GM12878 (cell line): ENCODE results near the gene ZNF771. TPM values are rescaled to one million over a fixed set of nuclear protein-coding genes. Genes with fewer than 3 reads are reported as not detected.

ENCODE experiments used
- ATAC-seq: fragments of 200-7000 bp; cut with Tn5 transposase; 3 replicates; pipeline ENCODE4 v1.9.1; 2020; ENCODE audit warnings: mild to moderate bottlenecking, moderate library complexity
- BruUV-seq: library from RNA; stranded (reverse); fragments of 400-500 nt; replicated peaks from 2 replicates; lab custom pipeline; 2021; lab: Mats Ljungman, UMichigan
- CTCF ChIA-PET: fragments of 300-600 bp; sonication (Branson Sonifier 250); formaldehyde crosslinking; extraction: SDS; loops from one replicate; lab custom pipeline; 2021; ENCODE audit warnings: inconsistent platforms; lab: Yijun Ruan, JAX
- POLR2A ChIA-PET: fragments of 350-600 bp; formaldehyde crosslinking; extraction: SDS; loops from one replicate; lab custom pipeline; 2021; ENCODE audit warnings: inconsistent platforms; lab: Charles Lee
- RAD21 ChIA-PET: fragments of 300-600 bp; sonication (Branson Sonifier 250); formaldehyde crosslinking; loops from one replicate; lab custom pipeline; 2023; ENCODE audit warnings: antibody characterized with exemption; ENCODE audit not compliant: unreplicated experiment; lab: Charles Lee
- SMC1A ChIA-PET: fragments of 300-600 bp; sonication (Branson Sonifier 250); formaldehyde crosslinking; loops from one replicate; lab custom pipeline; 2023; ENCODE audit not compliant: unreplicated experiment, uncharacterized antibody; lab: Charles Lee
- DNase-seq: peaks from one replicate; pipeline ENCODE4 v3.0.0-alpha.2; 2011; ENCODE audit warnings: low read depth, low spot score
- FAIRE-seq: peaks from 3 replicates; lab custom pipeline; 2011; peaks lifted over from hg19 to GRCh38; lab: Jason Lieb, UNC
- H2AFZ ChIP-seq: 2 replicates; pipeline ENCODE4 v1.6.0; 2011; ENCODE audit warnings: low read depth, low read length, control low read depth; ENCODE audit not compliant: control insufficient read depth
- H3K27ac ChIP-seq: 2 replicates; pipeline ENCODE4 v1.5.1; 2011; ENCODE audit warnings: control low read depth; ENCODE audit not compliant: control insufficient read depth, insufficient read depth
- H3K27me3 ChIP-seq, 2 experiments: replicated peaks in 1 of 2; 2 replicates each; pipeline versions ENCODE4 v1.6.0 to v1.6.1; 2011; ENCODE audit warnings: low read length in 1 of 2; ENCODE audit not compliant: control insufficient read depth in 2 of 2, insufficient read depth in 2 of 2
- H3K36me3 ChIP-seq, 2 experiments: 2 replicates each; pipeline ENCODE4 v1.5.1; 2011; ENCODE audit warnings: low read length in 1 of 2; ENCODE audit not compliant: control insufficient read depth in 2 of 2, insufficient read depth in 2 of 2
- H3K4me1 ChIP-seq: 2 replicates; pipeline ENCODE4 v1.6.1; 2011; ENCODE audit warnings: mild to moderate bottlenecking, low read length, moderate library complexity, mixed read lengths; ENCODE audit not compliant: control insufficient read depth, insufficient read depth
- H3K4me2 ChIP-seq: 2 replicates; pipeline ENCODE4 v1.6.0; 2011; ENCODE audit warnings: control low read depth; ENCODE audit not compliant: control insufficient read depth, insufficient read depth
- H3K4me3 ChIP-seq: fragments of 200-600 bp; sonication (generic); 2 replicates; pipeline ENCODE4 v1.5.1; 2016
- H3K79me2 ChIP-seq: 2 replicates; pipeline ENCODE4 v1.6.0; 2011; ENCODE audit warnings: low read length; ENCODE audit not compliant: control insufficient read depth, insufficient read depth
- H3K9ac ChIP-seq: 2 replicates; pipeline ENCODE4 v1.8.0; 2011; ENCODE audit warnings: low read length, control low read depth, mixed read lengths; ENCODE audit not compliant: control insufficient read depth, insufficient read depth
- H3K9me3 ChIP-seq: replicated peaks from 3 replicates; pipeline ENCODE4 v1.5.1; 2011; ENCODE audit warnings: mild to moderate bottlenecking, low read length; ENCODE audit not compliant: control insufficient read depth, insufficient read depth
- H4K20me1 ChIP-seq: 2 replicates; pipeline ENCODE4 v1.6.0; 2011; ENCODE audit not compliant: control insufficient read depth, insufficient read depth
- ASH2L ChIP-seq: fragments of 300-600, 200-600 bp; sonication (generic); IDR thresholded peaks from 2 replicates; pipeline ENCODE4 v1.6.1; 2017; ENCODE audit warnings: low read depth, mild to moderate bottlenecking, borderline replicate concordance
- CBX5 ChIP-seq: sonication (generic); IDR thresholded peaks from 2 replicates; pipeline ENCODE4 v1.6.1; 2016; ENCODE audit warnings: low read depth, moderate library complexity, mild to moderate bottlenecking, inconsistent platforms
- MTA3 ChIP-seq: IDR thresholded peaks from 2 replicates; pipeline ENCODE4 v1.6.1; 2012; ENCODE audit warnings: low read length, inconsistent platforms, borderline replicate concordance
- NR2C1 ChIP-seq: fragments of 450-650 bp; IDR thresholded peaks from 2 replicates; pipeline ENCODE4 v1.6.1; 2017; ENCODE audit warnings: antibody characterized with exemption, mild to moderate bottlenecking, moderate library complexity
- NR2C2 ChIP-seq: IDR thresholded peaks from 2 replicates; pipeline ENCODE4 v1.6.1; 2011; ENCODE audit warnings: borderline replicate concordance, low read depth; ENCODE audit not compliant: control insufficient read depth, insufficient read length
- PAX8 ChIP-seq: fragments of 450-650 bp; IDR thresholded peaks from 2 replicates; pipeline ENCODE4 v1.6.1; 2017; ENCODE audit warnings: mild to moderate bottlenecking, moderate library complexity
- PRDM15 ChIP-seq: fragments of 450-650 bp; formaldehyde crosslinking; IDR thresholded peaks from 2 replicates; pipeline ENCODE4 v1.4.0; 2020; ENCODE audit warnings: mild to moderate bottlenecking, moderate library complexity
- RAD51 ChIP-seq: fragments of 450-650 bp; IDR thresholded peaks from 2 replicates; pipeline ENCODE4 v1.6.1; 2016; ENCODE audit warnings: moderate library complexity, mild to moderate bottlenecking, inconsistent platforms
- WGBS: methylation state at CpG from one replicate; pipeline ENCODE4 v1.1.6; 2016; ENCODE audit warnings: low lambda C conversion rate; ENCODE audit not compliant: insufficient replicate concordance, insufficient coverage; ENCODE audit errors: missing lambda C conversion rate; 5-methylcytosine and 5-hydroxymethylcytosine counted together
- in situ Hi-C: fragments of 300-500 bp; cut with MboI; formaldehyde crosslinking; loops from 9 replicates; pipeline ENCODE4 v1.14.3; 2018; ENCODE audit warnings: mixed read lengths
- intact Hi-C: fragments of 100-400 bp; cut with micrococcal nuclease; formaldehyde crosslinking; loops from one replicate; pipeline ENCODE4 v1.14.2; 2022; ENCODE audit not compliant: unreplicated experiment
- polyA plus RNA-seq, 11 experiments: library from polyadenylated mRNA; depleted of rRNA in 4 of 11; unstranded in 6 of 11; stranded (reverse) in 5 of 11; fragments of >200 nt; fragmentation: Nextera tagmentation in 4 of 11; fragmentation: Illumina TruSeq in 1 of 11; extraction: Ambion mirVana in 4 of 11; extraction: Trizol in 1 of 11; gene quantifications; 1 replicate in 1 of 11; 2 replicates in 10 of 11; pipeline versions ENCODE4 v1.2.1 to v1.2.3, GENCODE V29; 2011 to 2016; ENCODE audit warnings: inconsistent platforms in 2 of 11, missing spikeins in 2 of 11, low read depth in 1 of 11
- total RNA-seq, 4 experiments: library from RNA; depleted of rRNA in 3 of 4; stranded (reverse); fragments of >200 nt in 3 of 4; fragmentation: Illumina TruSeq in 1 of 4; extraction: Trizol in 1 of 4; gene quantifications; 2 replicates each; pipeline versions ENCODE4 v1.2.1 to v1.2.3, GENCODE V29; 2013 to 2021

The ZNF771 gene
- total and polyA plus RNA-seq, 10 of the 15 experiments (the other 5 are each of a cell fraction or from before 2014, with no cell fraction given) = 0.98 to 7.6 (median 3.7) TPM

- TF ChIP-seq PRDM15 (CRISPR knock-in tag) (no peak), PAX8 (no peak), RAD51 (no peak), CBX5 (no peak)
Observed at GRCh38 chr16:30380072-30380802, 27.2 kb upstream of the ZNF771 start (continued).

- ChIA-PET CTCF (interaction anchor here (1.0 kb wide), 1 partner anchor 155 kb away, joined by 3 read pairs; no protein-coding TSS in a partner anchor), POLR2A (interaction anchor here (0.5 to 4.3 kb wide), 3 partner anchors 10 to 29 kb away, joined by 4 to 37 read pairs (median 4); partner anchors contain the start of gene TBC1D10B), SMC1A (interaction anchor here (0.6 to 3.3 kb wide), 4 partner anchors 10 to 35 kb away, joined by 3 to 12 read pairs (median 4); no protein-coding TSS in a partner anchor), RAD21 (interaction anchor here (1.3 to 3.2 kb wide), 2 partner anchors 10 to 27 kb away, joined by 3 to 25 read pairs; partner anchors contain the start of genes TBC1D10B and ZNF771)
- Histone ChIP-seq H3K27me3 (no peaks in the 10 kb centered on the region), H3K4me3 (peak overlapping the region; percentile 97; the same call in 1 of the 2 replicates), H3K9me3 (no peaks in the 10 kb centered on the region), H3K79me2 (peaks cover 27% of the 10 kb centered on the region), H3K4me1 (peaks cover 28% of the 10 kb centered on the region), H4K20me1 (no peaks in the 10 kb centered on the region), H2AFZ (no peak overlapping the region), H3K36me3 (peaks cover 0 to 4% of the 10 kb centered on the region in 2 experiments; a peak in 2 of 4 replicates), H3K9ac (no peak overlapping the region), H3K4me2 (peak overlapping the region; percentile 94), H3K27ac (no peak overlapping the region)
- DNase-seq (no peak), ATAC-seq (no peak), FAIRE-seq (no peak)
- BruUV-seq = no TSS peak
- TF ChIP-seq NR2C2 (peak; percentile 82), MTA3 (no peak), NR2C1 (peak; percentile 74), ASH2L (no peak)
- intact Hi-C loops = no loop called here
- in situ Hi-C loops = no loop called here
- 91% methylated on average over 6 of the region's 6 CpGs for WGBS
Observed at GRCh38 chr16:30380803-30381208, 26.6 kb upstream of the ZNF771 start.
